ENCODE results near the gene ZAR1.

ZAR1 gene

DNA sequence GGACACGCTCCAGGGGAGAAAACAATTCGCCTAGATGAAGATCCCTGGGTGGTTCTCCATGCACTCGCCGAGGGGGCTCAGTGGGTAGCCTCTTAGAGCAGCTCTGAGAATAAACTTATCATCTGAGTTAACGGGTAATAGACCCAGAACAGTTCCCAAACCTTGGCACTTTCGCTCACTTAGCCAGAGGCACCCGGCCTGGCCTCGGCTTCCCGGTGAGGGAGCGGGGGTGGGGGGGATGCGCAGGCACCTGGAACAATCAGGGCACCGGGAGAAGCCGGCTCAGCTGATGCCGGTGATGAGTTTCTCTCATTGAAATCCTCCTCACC is 405 bp upstream of the ZAR1 start:
- H3K27ac ChIP-seq (ENCODE audit: low read length): no peak overlapping the region
- peaks cover 7% of the 10 kb centered on the region for H3K4me1 ChIP-seq (ENCODE audit: control insufficient read depth, insufficient read depth, low read length)
- peaks cover 28 to 58% of the 10 kb centered on the region in 2 donors for H3K27me3 ChIP-seq (ENCODE audit: control insufficient read depth in 1 of 2, insufficient read depth in 2 of 2, low read length in 2 of 2)
- no peaks in the 10 kb centered on the region for H3K36me3 ChIP-seq (ENCODE audit: control insufficient read depth in 2 of 2, insufficient read depth in 2 of 2, low read length in 2 of 2)
- H3K9ac ChIP-seq (ENCODE audit: low read length in 2 of 2): no peak overlapping the region
- no peaks in the 10 kb centered on the region for H3K9me3 ChIP-seq (ENCODE audit: control insufficient read depth in 2 of 2, low read length in 2 of 2)
- H3K4me3 ChIP-seq (ENCODE audit: low read length in 2 of 2): peak overlapping the region in 1 of 2 donors; percentile 58

DNA sequence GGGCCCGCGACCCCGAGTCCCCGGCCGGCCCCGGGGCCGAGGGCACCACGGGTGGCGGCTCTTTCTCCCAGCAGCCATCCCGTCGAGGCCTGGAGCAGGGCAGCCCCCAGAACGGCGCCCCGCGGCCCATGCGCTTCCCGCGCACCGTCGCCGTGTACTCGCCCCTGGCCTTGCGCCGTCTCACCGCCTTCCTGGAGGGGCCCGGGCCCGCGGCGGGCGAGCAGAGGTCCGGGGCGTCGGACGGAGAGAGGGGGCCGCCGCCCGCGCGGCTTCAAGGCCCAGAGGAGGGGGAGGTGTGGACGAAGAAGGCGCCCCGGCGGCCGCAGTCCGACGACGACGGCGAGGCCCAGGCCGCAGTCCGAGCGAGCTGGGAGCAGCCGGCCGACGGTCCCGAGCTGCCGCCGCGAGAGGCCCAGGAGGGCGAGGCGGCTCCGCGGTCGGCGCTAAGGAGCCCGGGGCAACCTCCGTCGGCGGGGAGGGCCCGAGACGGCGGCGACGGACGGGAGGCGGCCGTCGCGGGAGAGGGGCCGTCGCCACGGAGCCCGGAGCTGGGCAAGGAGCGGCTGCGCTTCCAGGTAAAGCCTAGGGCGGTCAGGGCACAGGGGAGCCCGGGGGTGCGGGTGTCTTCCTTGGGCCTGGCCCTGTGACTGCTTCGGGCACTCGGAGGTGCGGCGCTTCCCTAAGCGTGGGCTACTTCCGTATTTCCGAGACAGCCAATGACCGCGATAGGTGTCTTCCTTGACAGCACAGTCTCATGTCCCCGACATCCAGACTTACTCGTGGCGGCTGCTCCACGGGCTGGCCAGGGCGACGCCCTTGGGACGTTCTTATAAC is 845 bp downstream of the ZAR1 start:
- peaks cover 24 to 49% of the 10 kb centered on the region in 2 donors for H3K27me3 ChIP-seq (ENCODE audit: control insufficient read depth in 1 of 2, insufficient read depth in 2 of 2, low read length in 2 of 2)
- no peaks in the 10 kb centered on the region for H3K9me3 ChIP-seq (ENCODE audit: control insufficient read depth in 2 of 2, low read length in 2 of 2)
- peaks cover 7% of the 10 kb centered on the region for H3K4me1 ChIP-seq (ENCODE audit: control insufficient read depth, insufficient read depth, low read length)
- H3K27ac ChIP-seq (ENCODE audit: low read length): no peak overlapping the region
- H3K9ac ChIP-seq (ENCODE audit: low read length in 2 of 2): no peak overlapping the region
- H3K36me3 ChIP-seq (ENCODE audit: control insufficient read depth in 2 of 2, insufficient read depth in 2 of 2, low read length in 2 of 2): no peaks in the 10 kb centered on the region
- peak overlapping the region in 1 of 2 donors; percentile 58 for H3K4me3 ChIP-seq (ENCODE audit: low read length in 2 of 2)

DNA sequence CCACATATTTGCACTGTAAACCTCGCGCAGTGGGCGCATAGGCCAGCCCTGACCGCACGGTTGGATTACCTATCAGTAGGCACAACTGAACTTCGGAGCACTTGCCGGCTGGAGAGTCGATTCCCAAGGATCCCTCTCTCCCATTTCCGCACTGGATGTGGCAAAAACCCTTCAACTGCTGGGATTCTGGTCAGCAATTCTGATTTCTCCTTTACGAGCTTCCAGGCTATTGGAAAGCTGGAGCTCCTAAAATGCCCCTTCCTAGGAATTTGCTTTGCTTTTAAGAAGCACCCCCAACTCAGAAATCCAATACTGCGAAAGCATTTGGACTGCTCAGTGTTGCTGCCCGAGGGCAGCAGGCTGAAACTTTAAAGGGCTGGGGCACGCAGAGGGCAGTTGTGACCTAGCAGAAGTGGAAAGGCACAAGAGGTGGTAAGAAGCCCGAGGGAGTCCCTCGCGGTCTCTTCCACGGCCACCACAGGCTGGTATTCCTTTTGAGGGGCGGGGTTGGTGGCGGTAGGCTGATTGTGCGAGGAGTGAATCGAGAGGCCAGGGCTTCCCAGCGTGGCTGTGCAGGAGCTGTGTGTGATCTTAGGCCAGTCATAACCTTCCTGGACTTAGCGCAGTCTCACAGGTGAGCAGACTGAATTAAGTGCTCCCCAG is 1.6 kb downstream of the ZAR1 start:
- Histone ChIP-seq H3K4me1 (ENCODE audit: control insufficient read depth, insufficient read depth, low read length) (peaks cover 7% of the 10 kb centered on the region), H3K27ac (ENCODE audit: low read length) (no peak overlapping the region), H3K9me3 (ENCODE audit: control insufficient read depth in 2 of 2, low read length in 2 of 2) (no peaks in the 10 kb centered on the region), H3K4me3 (ENCODE audit: low read length in 2 of 2) (no peak overlapping the region), H3K9ac (ENCODE audit: low read length in 2 of 2) (no peak overlapping the region), H3K27me3 (ENCODE audit: control insufficient read depth in 1 of 2, insufficient read depth in 2 of 2, low read length in 2 of 2) (peaks cover 24 to 47% of the 10 kb centered on the region in 2 donors), H3K36me3 (ENCODE audit: control insufficient read depth in 2 of 2, insufficient read depth in 2 of 2, low read length in 2 of 2) (no peaks in the 10 kb centered on the region)

DNA sequence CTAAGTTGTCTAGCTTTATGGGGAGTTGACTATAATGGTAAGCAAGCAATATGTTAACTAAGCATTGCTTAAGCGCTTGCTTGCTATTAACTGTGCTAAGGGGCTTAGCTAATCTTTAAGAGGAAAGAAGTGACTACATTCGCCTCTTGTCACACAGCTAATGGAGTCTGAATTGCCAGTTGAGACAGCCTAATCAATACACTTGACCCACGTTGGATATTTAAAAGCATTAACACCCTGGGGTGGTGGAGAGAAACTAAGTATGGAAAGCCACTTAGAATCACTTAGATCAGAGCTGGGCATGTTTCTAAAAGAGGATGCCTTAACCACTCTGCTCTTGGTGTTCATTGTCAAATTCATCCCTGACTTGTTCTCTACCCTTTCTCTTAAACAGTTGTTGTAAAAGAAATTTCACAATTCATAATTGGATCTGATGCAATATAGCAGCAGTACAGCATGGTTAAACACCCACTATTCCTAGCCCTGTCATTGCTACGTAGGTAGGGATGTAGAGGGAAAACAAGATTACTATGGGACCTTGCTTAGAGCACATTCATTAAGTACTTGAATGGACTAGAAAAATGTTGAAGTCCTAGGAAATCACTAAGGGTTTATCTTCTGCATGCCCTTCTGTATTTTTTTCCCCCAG is 3.5 kb downstream of the ZAR1 start:
- no peaks in the 10 kb centered on the region for H3K9me3 ChIP-seq (ENCODE audit: control insufficient read depth in 2 of 2, low read length in 2 of 2)
- no peaks in the 10 kb centered on the region for H3K36me3 ChIP-seq (ENCODE audit: control insufficient read depth in 2 of 2, insufficient read depth in 2 of 2, low read length in 2 of 2)
- H3K9ac ChIP-seq (ENCODE audit: low read length in 2 of 2): no peak overlapping the region
- H3K4me3 ChIP-seq (ENCODE audit: low read length in 2 of 2): no peak overlapping the region
- H3K27ac ChIP-seq (ENCODE audit: low read length): no peak overlapping the region
- peaks cover 14 to 32% of the 10 kb centered on the region in 2 donors for H3K27me3 ChIP-seq (ENCODE audit: control insufficient read depth in 1 of 2, insufficient read depth in 2 of 2, low read length in 2 of 2)
- H3K4me1 ChIP-seq (ENCODE audit: control insufficient read depth, insufficient read depth, low read length): peaks cover 7% of the 10 kb centered on the region

DNA sequence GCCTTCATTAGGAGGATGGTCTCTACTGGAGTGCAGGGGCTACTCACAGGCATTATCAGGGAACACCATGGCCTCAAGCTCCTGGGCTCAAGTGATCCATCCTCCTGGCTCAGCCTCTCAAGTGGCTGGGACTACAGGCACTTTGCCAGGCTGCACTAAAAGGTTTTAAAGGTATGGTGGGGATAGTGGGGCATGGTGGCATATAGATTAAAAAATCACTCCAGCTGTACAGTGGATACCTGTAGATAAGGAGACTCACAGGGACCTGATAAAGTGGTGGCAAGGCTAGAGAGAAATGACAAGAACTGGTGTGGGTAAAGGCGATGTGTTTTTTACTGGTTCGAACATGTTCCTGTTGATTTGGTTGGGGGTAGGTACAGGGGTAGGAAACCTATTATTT is 5.9 kb downstream of the ZAR1 start:
- H3K4me3 ChIP-seq (ENCODE audit: low read length in 2 of 2): no peak overlapping the region
- no peaks in the 10 kb centered on the region for H3K4me1 ChIP-seq (ENCODE audit: control insufficient read depth, insufficient read depth, low read length)
- H3K36me3 ChIP-seq (ENCODE audit: control insufficient read depth in 2 of 2, insufficient read depth in 2 of 2, low read length in 2 of 2): peaks cover 7 to 11% of the 10 kb centered on the region in 2 donors
- H3K9ac ChIP-seq (ENCODE audit: low read length in 2 of 2): no peak overlapping the region
- H3K27me3 ChIP-seq (ENCODE audit: control insufficient read depth in 1 of 2, insufficient read depth in 2 of 2, low read length in 2 of 2): peaks cover 8 to 11% of the 10 kb centered on the region in 2 donors
- H3K27ac ChIP-seq (ENCODE audit: low read length): no peak overlapping the region
- H3K9me3 ChIP-seq (ENCODE audit: control insufficient read depth in 2 of 2, low read length in 2 of 2): no peaks in the 10 kb centered on the region

DNA sequence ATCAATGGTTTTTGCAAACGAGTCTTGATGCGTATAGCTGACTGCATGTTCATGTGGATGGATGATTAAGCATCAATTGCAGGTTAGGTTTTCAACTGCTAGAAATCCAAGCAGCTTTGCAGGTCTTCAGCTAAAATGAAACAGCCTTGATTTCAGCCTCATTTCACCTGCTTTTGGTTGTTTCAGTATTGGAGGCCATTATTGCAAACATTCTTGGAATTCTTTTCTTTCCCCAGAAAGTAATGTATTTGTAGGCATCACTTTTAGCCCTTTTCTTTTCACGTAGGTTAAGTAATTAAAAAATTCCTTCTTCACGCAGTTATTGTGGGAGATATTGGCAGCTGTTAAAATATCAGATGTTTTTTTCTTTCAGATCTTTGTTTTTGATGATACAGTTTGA is 8.8 kb downstream of the ZAR1 start:
- H3K27ac ChIP-seq (ENCODE audit: low read length): no peak overlapping the region
- H3K36me3 ChIP-seq (ENCODE audit: control insufficient read depth in 2 of 2, insufficient read depth in 2 of 2, low read length in 2 of 2): peaks cover 10 to 14% of the 10 kb centered on the region in 2 donors

DNA sequence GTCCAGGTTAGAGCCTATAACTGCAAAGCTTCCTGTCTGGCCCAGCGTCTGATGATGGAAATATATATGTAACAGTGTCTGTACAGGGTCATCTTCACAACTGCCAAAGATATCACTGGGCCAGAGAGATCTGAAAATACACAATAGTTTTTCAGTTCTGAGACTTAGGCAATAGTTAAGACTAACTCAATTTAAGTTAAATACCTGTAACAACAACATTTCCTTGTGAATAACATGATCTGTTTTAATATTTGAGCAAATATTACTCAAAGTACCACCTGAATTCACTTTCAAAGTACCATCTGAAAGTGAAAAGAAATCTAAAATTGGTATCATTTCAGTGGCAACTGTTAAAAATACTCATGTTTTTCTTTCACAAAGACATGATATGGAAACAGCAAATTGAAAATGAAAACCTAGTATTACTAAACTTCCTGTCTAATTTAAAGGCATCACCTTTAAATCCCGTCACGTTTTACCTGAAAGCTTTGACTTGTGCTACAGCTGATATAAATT is 9.6 kb downstream of the ZAR1 start:
- Histone ChIP-seq H3K27ac (ENCODE audit: low read length) (no peak overlapping the region), H3K36me3 (ENCODE audit: control insufficient read depth in 2 of 2, insufficient read depth in 2 of 2, low read length in 2 of 2) (peaks cover 10 to 14% of the 10 kb centered on the region in 2 donors), H3K4me1 (ENCODE audit: control insufficient read depth, insufficient read depth, low read length) (no peaks in the 10 kb centered on the region), H3K9ac (ENCODE audit: low read length in 2 of 2) (no peak overlapping the region), H3K9me3 (ENCODE audit: control insufficient read depth in 2 of 2, low read length in 2 of 2) (no peaks in the 10 kb centered on the region), H3K27me3 (ENCODE audit: control insufficient read depth in 1 of 2, insufficient read depth in 2 of 2, low read length in 2 of 2) (no peaks in the 10 kb centered on the region), H3K4me3 (ENCODE audit: low read length in 2 of 2) (no peak overlapping the region)

More for the DNA sequence above, 8.8 kb downstream of the ZAR1 start:
- H3K27me3 ChIP-seq (ENCODE audit: control insufficient read depth in 1 of 2, insufficient read depth in 2 of 2, low read length in 2 of 2): no peaks in the 10 kb centered on the region
- no peaks in the 10 kb centered on the region for H3K4me1 ChIP-seq (ENCODE audit: control insufficient read depth, insufficient read depth, low read length)
- no peaks in the 10 kb centered on the region for H3K9me3 ChIP-seq (ENCODE audit: control insufficient read depth in 2 of 2, low read length in 2 of 2)
- no peak overlapping the region for H3K9ac ChIP-seq (ENCODE audit: low read length in 2 of 2)
- H3K4me3 ChIP-seq (ENCODE audit: low read length in 2 of 2): no peak overlapping the region

DNA sequence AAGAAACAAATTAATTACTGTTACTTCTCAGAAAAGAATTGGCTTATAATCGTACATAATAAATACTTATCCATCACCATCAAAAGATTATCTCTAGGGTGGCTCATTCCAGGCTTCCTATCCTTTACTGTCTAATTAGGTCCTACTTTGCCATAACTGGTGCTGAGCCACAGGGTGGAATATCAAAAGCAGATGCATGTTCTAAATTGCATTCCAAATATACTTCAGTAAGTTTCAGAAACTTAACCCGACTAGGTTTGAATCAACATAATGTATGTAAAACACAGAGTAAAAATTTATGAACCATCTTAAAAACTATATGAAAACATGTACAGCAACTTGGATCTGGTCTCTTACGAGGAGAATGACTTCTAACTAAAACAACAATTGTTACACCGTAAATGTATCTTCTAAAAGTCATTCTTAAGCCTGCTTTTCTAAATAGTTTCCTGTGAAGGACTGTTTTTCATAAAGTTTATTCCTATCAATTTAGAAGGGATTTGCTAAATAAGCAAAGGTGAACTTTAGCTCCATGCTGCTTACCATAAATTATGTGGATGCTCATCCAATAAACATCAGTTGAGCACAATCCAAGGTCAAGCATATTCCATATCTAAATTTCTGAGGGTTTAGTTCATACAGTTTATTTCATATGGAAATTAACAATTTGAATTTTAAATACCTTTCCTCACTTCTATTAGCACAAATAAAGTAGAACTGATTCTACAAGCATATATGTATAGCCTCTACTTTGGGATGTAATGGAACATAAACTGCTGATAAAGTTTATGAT is 13.4 kb downstream of the ZAR1 start:
- H3K4me3 ChIP-seq (ENCODE audit: low read length in 2 of 2): no peak overlapping the region
- no peak overlapping the region for H3K9ac ChIP-seq (ENCODE audit: low read length in 2 of 2)
- H3K27ac ChIP-seq (ENCODE audit: low read length): no peak overlapping the region
- H3K27me3 ChIP-seq (ENCODE audit: control insufficient read depth in 1 of 2, insufficient read depth in 2 of 2, low read length in 2 of 2): no peaks in the 10 kb centered on the region
- peaks cover 18% of the 10 kb centered on the region in 2 donors for H3K36me3 ChIP-seq (ENCODE audit: control insufficient read depth in 2 of 2, insufficient read depth in 2 of 2, low read length in 2 of 2)
- no peaks in the 10 kb centered on the region for H3K9me3 ChIP-seq (ENCODE audit: control insufficient read depth in 2 of 2, low read length in 2 of 2)
- H3K4me1 ChIP-seq (ENCODE audit: control insufficient read depth, insufficient read depth, low read length): no peaks in the 10 kb centered on the region

DNA sequence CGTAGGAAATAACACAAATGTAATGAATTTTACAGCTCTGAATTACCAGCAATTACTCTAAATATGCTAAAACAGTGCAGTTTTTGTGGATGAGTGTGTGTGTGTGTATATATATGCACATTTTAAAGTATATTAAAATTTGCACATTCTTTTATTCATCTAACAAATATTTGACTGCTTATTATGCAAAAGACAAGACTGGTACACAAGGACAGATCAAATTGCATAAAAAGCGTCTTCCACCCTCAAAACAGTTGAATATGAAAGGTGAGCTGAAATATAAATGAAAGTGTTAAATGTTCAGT is 13.9 kb downstream of the ZAR1 start:
- Histone ChIP-seq H3K4me1 (ENCODE audit: control insufficient read depth, insufficient read depth, low read length) (no peaks in the 10 kb centered on the region), H3K4me3 (ENCODE audit: low read length in 2 of 2) (no peak overlapping the region), H3K36me3 (ENCODE audit: control insufficient read depth in 2 of 2, insufficient read depth in 2 of 2, low read length in 2 of 2) (peaks cover 19 to 24% of the 10 kb centered on the region in 2 donors), H3K9ac (ENCODE audit: low read length in 2 of 2) (no peak overlapping the region), H3K9me3 (ENCODE audit: control insufficient read depth in 2 of 2, low read length in 2 of 2) (no peaks in the 10 kb centered on the region), H3K27me3 (ENCODE audit: control insufficient read depth in 1 of 2, insufficient read depth in 2 of 2, low read length in 2 of 2) (no peaks in the 10 kb centered on the region), H3K27ac (ENCODE audit: low read length) (no peak overlapping the region)

DNA sequence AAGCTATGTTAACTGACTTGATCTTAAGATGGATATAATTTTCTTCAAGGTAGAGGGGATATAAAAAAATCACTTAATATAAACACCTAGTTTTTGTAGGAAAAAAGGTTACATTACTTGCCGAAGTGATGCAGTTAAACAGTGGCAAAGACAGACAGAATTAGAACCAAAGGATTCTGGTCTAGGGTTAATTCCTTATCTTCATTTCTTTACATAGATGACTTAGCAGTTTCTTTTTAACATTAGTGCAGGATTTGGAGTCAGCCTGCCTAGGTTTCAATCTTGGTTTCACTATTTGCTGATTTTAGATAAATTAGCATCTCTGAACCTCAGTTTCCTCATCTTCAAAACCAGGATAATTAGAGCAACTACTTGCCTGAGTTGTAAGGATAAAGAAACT is 14.3 kb downstream of the ZAR1 start:
- no peak overlapping the region for H3K4me3 ChIP-seq (ENCODE audit: low read length in 2 of 2)
- no peaks in the 10 kb centered on the region for H3K9me3 ChIP-seq (ENCODE audit: control insufficient read depth in 2 of 2, low read length in 2 of 2)
- H3K27ac ChIP-seq (ENCODE audit: low read length): no peak overlapping the region
- no peaks in the 10 kb centered on the region for H3K4me1 ChIP-seq (ENCODE audit: control insufficient read depth, insufficient read depth, low read length)
- no peaks in the 10 kb centered on the region for H3K27me3 ChIP-seq (ENCODE audit: control insufficient read depth in 1 of 2, insufficient read depth in 2 of 2, low read length in 2 of 2)
- peaks cover 18 to 22% of the 10 kb centered on the region in 2 donors for H3K36me3 ChIP-seq (ENCODE audit: control insufficient read depth in 2 of 2, insufficient read depth in 2 of 2, low read length in 2 of 2)
- no peak overlapping the region for H3K9ac ChIP-seq (ENCODE audit: low read length in 2 of 2)
